Breast epithelium (tissue), 4 donors: ENCODE results near the gene GPR35. TPM values are rescaled to one million over a fixed set of nuclear protein-coding genes. Genes with fewer than 3 reads are reported as not detected.
A peak's percentile ranks its signal among the peaks of the same experiment; 100 is the strongest.
"Not testable (repeated sequence)": the region's sequence is repeated elsewhere in the genome, so short reads cannot be mapped to it uniquely, and the experiment has no call there.

Source experiments
- DNase-seq, 2 donors: peaks; one replicate each; pipeline ENCODE4 v3.0.0-alpha.2; 2019; ENCODE audit warnings: low spot score in 2 of 2
- H3K27ac ChIP-seq, 2 donors: fragments of 200-600 bp; sonication (generic) in 1 of 2; one replicate each; pipeline ENCODE4 v1.5.1; 2016 to 2019; ENCODE audit warnings: mild to moderate bottlenecking in 1 of 2
- H3K27me3 ChIP-seq, 2 donors: fragments of 200-600 bp; sonication (generic) in 1 of 2; one replicate each; pipeline versions ENCODE4 v1.5.1 to v1.6.0; 2017 to 2019; ENCODE audit warnings: control low read depth in 1 of 2, mild to moderate bottlenecking in 1 of 2
- H3K36me3 ChIP-seq: fragments of 200-600 bp; one replicate; pipeline ENCODE4 v1.5.1; 2019
- H3K4me1 ChIP-seq, 2 donors: fragments of 200-600 bp; sonication (generic); one replicate each; pipeline ENCODE4 v1.5.1; 2016 to 2019; ENCODE audit warnings: control low read depth in 1 of 2
- H3K4me3 ChIP-seq, 3 donors: fragments of 200-600 bp; sonication (generic); 1 replicate in 2 of 3; 2 replicates in 1 of 3; pipeline ENCODE4 v1.5.1; 2016 to 2019; ENCODE audit warnings: mild to moderate bottlenecking in 3 of 3, moderate library complexity in 2 of 3
- H3K9me3 ChIP-seq, 2 donors: fragments of 200-600 bp; sonication (generic) in 1 of 2; one replicate each; pipeline ENCODE4 v1.5.1; 2016 to 2019; ENCODE audit warnings: control low read depth in 1 of 2
- POLR2A ChIP-seq: fragments of 450-650 bp; IDR thresholded peaks from one replicate; pipeline ENCODE4 v1.6.1; 2016; ENCODE audit warnings: antibody characterized with exemption, mild to moderate bottlenecking, moderate library complexity
- POLR2AphosphoS5 ChIP-seq, 3 donors: sonication (generic); formaldehyde crosslinking; IDR thresholded peaks; one replicate each; pipeline ENCODE4 v1.6.1; 2017; ENCODE audit warnings: antibody characterized with exemption in 3 of 3
- intact Hi-C: fragments of 100-400 bp; cut with DNase I; formaldehyde crosslinking; loops from one replicate; pipeline ENCODE4 v1.15.1; 2023; ENCODE audit warnings: low total_unique reads
- total RNA-seq, 3 donors: library from RNA; depleted of rRNA; stranded (reverse); fragments of >200 nt; gene quantifications; one replicate each; pipeline ENCODE4 v1.1.0, GENCODE V29; 2016
- TF ChIP-seq, protein P1 (sequence below), 3 donors: fragments of 450-650 bp; IDR thresholded peaks; one replicate each; pipeline ENCODE4 v1.5.1; 2016 to 2017; ENCODE audit warnings: antibody characterized with exemption in 3 of 3, mild to moderate bottlenecking in 3 of 3, moderate library complexity in 3 of 3

GPR35 gene
- total RNA-seq, 3 donors from 2014 or later = 1.6 to 4.7 (median 2.6) TPM

GRCh38 chr2:240651185-240651584, 25.9 kb downstream of the GPR35 start:
- TF ChIP-seq POLR2A = no peak
- no peak overlapping the region for H3K27ac ChIP-seq
- DNase-seq = peak in 1 of 2 donors; percentile 25
- H3K9me3 ChIP-seq = no peaks in the 10 kb centered on the region
- H3K4me3 ChIP-seq = no peak overlapping the region
- peaks cover 0 to 41% of the 10 kb centered on the region in 2 donors for H3K27me3 ChIP-seq
- H3K36me3 ChIP-seq = no peaks in the 10 kb centered on the region
- intact Hi-C loops = no loop called here
- no peaks in the 10 kb centered on the region for H3K4me1 ChIP-seq

DNA sequence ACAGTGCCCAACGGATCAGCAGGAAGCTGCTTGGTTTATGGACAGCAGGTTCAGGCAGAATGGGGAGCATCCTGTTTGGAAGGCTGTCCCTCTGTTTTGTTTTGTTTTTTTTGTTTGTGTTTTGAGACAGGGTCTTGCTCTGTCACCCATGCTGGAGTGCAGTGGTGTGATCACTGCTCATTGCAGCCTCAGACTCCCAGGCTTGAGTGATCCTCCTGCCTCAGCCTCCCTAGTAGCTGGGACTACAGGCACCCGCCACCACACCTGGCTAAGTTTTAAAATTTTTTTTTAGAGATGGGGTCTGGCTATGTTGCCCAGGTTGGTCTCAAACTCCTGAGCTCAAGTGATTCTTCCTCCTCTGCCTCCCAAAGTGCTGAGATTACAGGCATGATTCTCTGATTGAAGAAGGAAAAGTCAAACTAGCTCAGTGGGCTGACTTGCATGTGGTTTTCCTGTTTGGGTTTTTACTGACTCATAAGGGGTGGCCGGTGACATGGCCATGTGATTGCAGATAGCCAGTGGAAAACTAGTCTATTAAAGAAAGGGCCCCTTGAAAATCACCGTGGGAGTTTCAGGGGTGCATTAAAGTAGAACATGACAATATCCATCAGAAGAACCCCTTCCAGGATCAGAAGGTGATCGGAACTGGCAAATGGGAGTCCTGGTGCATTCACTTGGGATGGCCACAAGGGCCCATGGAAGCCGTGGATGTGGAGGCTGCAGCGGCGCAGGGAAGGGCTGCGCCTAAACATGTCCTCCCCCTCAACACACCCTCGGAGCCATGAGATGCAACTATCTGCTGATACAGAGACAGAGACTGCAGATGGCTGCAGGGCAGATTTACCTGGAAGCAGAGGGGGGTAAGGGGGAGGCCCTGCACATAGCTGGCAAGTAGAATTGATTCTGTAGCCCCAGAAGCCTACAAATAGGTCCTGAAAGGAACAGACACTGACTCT, 30.9 kb downstream of the GPR35 start:
- TF ChIP-seq POLR2A (no peak), POLR2AphosphoS5 (IDR thresholded peaks at IDR 0.05) (no peak)
- TF ChIP-seq, protein P1, sequence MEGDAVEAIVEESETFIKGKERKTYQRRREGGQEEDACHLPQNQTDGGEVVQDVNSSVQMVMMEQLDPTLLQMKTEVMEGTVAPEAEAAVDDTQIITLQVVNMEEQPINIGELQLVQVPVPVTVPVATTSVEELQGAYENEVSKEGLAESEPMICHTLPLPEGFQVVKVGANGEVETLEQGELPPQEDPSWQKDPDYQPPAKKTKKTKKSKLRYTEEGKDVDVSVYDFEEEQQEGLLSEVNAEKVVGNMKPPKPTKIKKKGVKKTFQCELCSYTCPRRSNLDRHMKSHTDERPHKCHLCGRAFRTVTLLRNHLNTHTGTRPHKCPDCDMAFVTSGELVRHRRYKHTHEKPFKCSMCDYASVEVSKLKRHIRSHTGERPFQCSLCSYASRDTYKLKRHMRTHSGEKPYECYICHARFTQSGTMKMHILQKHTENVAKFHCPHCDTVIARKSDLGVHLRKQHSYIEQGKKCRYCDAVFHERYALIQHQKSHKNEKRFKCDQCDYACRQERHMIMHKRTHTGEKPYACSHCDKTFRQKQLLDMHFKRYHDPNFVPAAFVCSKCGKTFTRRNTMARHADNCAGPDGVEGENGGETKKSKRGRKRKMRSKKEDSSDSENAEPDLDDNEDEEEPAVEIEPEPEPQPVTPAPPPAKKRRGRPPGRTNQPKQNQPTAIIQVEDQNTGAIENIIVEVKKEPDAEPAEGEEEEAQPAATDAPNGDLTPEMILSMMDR (IDR thresholded peaks at IDR 0.05) = no peak
- no peaks in the 10 kb centered on the region for H3K4me1 ChIP-seq
- no peak for DNase-seq
- peaks cover 0 to 5% of the 10 kb centered on the region in 2 donors for H3K27me3 ChIP-seq
- intact Hi-C loops = no loop called here
- H3K4me3 ChIP-seq = no peak overlapping the region
- no peaks in the 10 kb centered on the region for H3K36me3 ChIP-seq
- no peaks in the 10 kb centered on the region for H3K9me3 ChIP-seq
- no peak overlapping the region for H3K27ac ChIP-seq

GRCh38 chr2:240659883-240660282, 34.6 kb downstream of the GPR35 start:
- H3K27ac ChIP-seq, H3K27me3 ChIP-seq, H3K36me3 ChIP-seq, intact Hi-C loops, DNase-seq, H3K4me1 ChIP-seq, H3K9me3 ChIP-seq, H3K4me3 ChIP-seq: not testable (repeated sequence)

DNA sequence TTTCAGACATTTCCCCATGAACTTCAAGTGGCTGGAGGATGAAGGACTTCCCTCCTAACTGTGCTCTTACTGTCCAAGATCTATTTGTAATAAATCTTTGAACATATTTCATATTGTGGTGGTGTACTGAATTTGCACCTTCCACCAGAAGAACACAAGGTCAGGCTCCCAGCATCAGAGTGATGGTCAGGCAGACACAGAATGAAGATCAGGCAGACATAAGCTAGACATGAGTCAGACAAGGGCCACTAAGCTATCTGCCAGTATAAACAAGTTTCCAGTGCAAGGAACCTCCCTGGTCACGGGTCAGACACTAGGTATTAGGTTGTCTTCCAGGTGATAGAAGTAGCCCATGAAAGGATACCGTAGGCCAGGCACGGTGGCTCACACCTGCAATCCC, 37.4 kb downstream of the GPR35 start:
- Histone ChIP-seq H3K4me1 (no peaks in the 10 kb centered on the region), H3K27me3 (no peaks in the 10 kb centered on the region), H3K36me3 (no peaks in the 10 kb centered on the region), H3K27ac (no peak overlapping the region), H3K9me3 (peaks cover 0 to 11% of the 10 kb centered on the region in 2 donors), H3K4me3 (no peak overlapping the region)
- no peak for DNase-seq
- intact Hi-C loops = no loop called here
- TF ChIP-seq POLR2A (no peak), POLR2AphosphoS5 (IDR thresholded peaks at IDR 0.05) (no peak)
- TF ChIP-seq, protein P1 (IDR thresholded peaks at IDR 0.05) = no peak

DNA sequence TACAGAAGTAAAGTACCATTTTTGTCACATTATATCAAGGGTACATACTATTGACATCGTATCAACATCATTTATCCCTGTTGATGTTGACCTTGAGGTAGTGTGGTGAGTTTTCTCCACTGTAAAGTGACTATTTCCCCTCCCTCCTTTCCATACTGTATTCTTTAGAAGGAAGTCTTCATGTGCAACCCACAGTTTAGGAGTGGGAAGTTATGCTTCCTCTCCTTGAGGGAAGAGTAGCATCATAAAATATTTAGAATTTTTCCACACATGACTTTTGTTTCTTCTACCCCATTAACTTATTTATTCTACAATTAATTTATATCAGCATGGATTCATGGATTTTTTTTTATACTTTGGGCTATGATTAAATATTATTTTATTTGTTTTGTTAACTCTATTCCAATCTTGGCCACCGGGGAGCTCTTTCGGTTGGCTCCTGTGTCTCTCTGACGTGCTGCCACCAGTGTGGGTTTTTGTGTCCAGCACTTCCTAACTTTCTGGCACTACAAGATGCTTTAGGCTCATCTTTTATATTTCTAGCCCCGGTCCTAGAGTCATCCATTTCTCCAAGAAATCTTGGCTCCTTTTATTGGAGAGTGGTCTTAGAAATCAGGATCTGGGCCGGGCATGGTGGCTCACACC, 38.4 kb downstream of the GPR35 start:
- no peak overlapping the region for H3K27ac ChIP-seq
- H3K4me3 ChIP-seq = no peak overlapping the region
- H3K27me3 ChIP-seq = no peaks in the 10 kb centered on the region
- TF ChIP-seq, protein P1 (IDR thresholded peaks at IDR 0.05) = no peak
- TF ChIP-seq POLR2A (no peak), POLR2AphosphoS5 (IDR thresholded peaks at IDR 0.05) (no peak)
- no peaks in the 10 kb centered on the region for H3K4me1 ChIP-seq
- intact Hi-C loops = no loop called here
- no peaks in the 10 kb centered on the region for H3K36me3 ChIP-seq
- H3K9me3 ChIP-seq = peaks cover 0 to 11% of the 10 kb centered on the region in 2 donors
- DNase-seq = no peak

GRCh38 chr2:240664622-240665021, 39.3 kb downstream of the GPR35 start:
- H3K4me1 ChIP-seq = no peaks in the 10 kb centered on the region
- DNase-seq = no peak
- intact Hi-C loops = no loop called here
- no peaks in the 10 kb centered on the region for H3K36me3 ChIP-seq
- no peak for TF ChIP-seq POLR2A
- TF ChIP-seq POLR2AphosphoS5 (IDR thresholded peaks at IDR 0.05) = no peak
- TF ChIP-seq, protein P1 (IDR thresholded peaks at IDR 0.05) = no peak
- no peak overlapping the region for H3K27ac ChIP-seq
- no peak overlapping the region for H3K4me3 ChIP-seq
- H3K9me3 ChIP-seq = peaks cover 0 to 11% of the 10 kb centered on the region in 2 donors
- no peaks in the 10 kb centered on the region for H3K27me3 ChIP-seq
